Stimulated activated CD8-positive, alpha-beta memory T cell treated with anti-CD3 and anti-CD28 coated beads, Interleukin-2, amount 100 ng/mL, for 48 hours (primary cell): Measurements from ENCODE around the gene AFAP1.
A peak's percentile ranks its signal among the peaks of the same experiment; 100 is the strongest.

ENCODE experiments used
- DNase-seq, 2 donors: peaks; one replicate each; pipeline ENCODE4 v3.0.0-alpha.2; 2020; ENCODE audit warnings: low read depth in 2 of 2

AFAP1 gene

GRCh38 chr4:7865533-7865932 lies 74.1 kb downstream of the AFAP1 start:
- no peak for DNase-seq

GRCh38 chr4:7864685-7865084 lies 75.0 kb downstream of the AFAP1 start:
- no peak for DNase-seq

- no peak for DNase-seq
Measured at GRCh38 chr4:7863911-7864681, 75.6 kb downstream of the AFAP1 start.

- DNase-seq: no peak
Measured at GRCh38 chr4:7862561-7863192, 77.0 kb downstream of the AFAP1 start.

GRCh38 chr4:7861440-7861881 lies 78.2 kb downstream of the AFAP1 start:
- no peak for DNase-seq

- DNase-seq: no peak
Measured at GRCh38 chr4:7860600-7861163, 79.0 kb downstream of the AFAP1 start.

GRCh38 chr4:7859326-7859725 lies 80.3 kb downstream of the AFAP1 start:
- no peak for DNase-seq

GRCh38 chr4:7858498-7858897 lies 81.2 kb downstream of the AFAP1 start:
- no peak for DNase-seq

GRCh38 chr4:7857993-7858392 lies 81.7 kb downstream of the AFAP1 start:
- DNase-seq: no peak

- no peak for DNase-seq
Measured at GRCh38 chr4:7857238-7857701, 82.4 kb downstream of the AFAP1 start.

- DNase-seq: no peak
Measured at GRCh38 chr4:7855731-7856130, 83.9 kb downstream of the AFAP1 start.

- peak in 1 of 2 donors; percentile 30 for DNase-seq
Measured at GRCh38 chr4:7854697-7855370, 84.8 kb downstream of the AFAP1 start.

- no peak for DNase-seq
Measured at GRCh38 chr4:7854216-7854615, 85.4 kb downstream of the AFAP1 start.

- no peak for DNase-seq
Measured at GRCh38 chr4:7853271-7853670, 86.4 kb downstream of the AFAP1 start.

GRCh38 chr4:7852568-7853185 lies 87.0 kb downstream of the AFAP1 start:
- DNase-seq: peak in 1 of 2 donors; percentile 46

GRCh38 chr4:7850489-7850888 lies 89.2 kb downstream of the AFAP1 start:
- no peak for DNase-seq

GRCh38 chr4:7847206-7847605 lies 92.5 kb downstream of the AFAP1 start:
- no peak for DNase-seq

- no peak for DNase-seq
Measured at GRCh38 chr4:7845493-7846128, 94.0 kb downstream of the AFAP1 start.

GRCh38 chr4:7844594-7844991 lies 95.1 kb downstream of the AFAP1 start:
- no peak for DNase-seq

GRCh38 chr4:7843831-7844593 lies 95.6 kb downstream of the AFAP1 start:
- DNase-seq: peak; percentile 58 to 70
